Tibial nerve (tissue), 4 donors: ENCODE measurements around the gene DHFR2. TPM values are rescaled to one million over a fixed set of nuclear protein-coding genes. Genes with fewer than 3 reads are reported as not detected.
"Not testable (repeated sequence)": the region's sequence is repeated elsewhere in the genome, so short reads cannot be mapped to it uniquely, and the experiment has no call there.

ENCODE experiments used
- DNase-seq, 2 donors: peaks; one replicate each; pipeline ENCODE4 v3.0.0-alpha.2; 2019; ENCODE audit warnings: low spot score in 2 of 2
- H3K27ac ChIP-seq, 4 donors: fragments of 200-600 bp; sonication (generic) in 3 of 4; one replicate each; pipeline ENCODE4 v1.5.1; 2017 to 2019; ENCODE audit warnings: mild to moderate bottlenecking in 1 of 4
- H3K27me3 ChIP-seq, 2 donors: fragments of 200-600 bp; sonication (generic) in 1 of 2; one replicate each; pipeline versions ENCODE4 v1.5.1 to v1.6.0; 2017 to 2019
- H3K36me3 ChIP-seq, 3 donors: fragments of 200-600 bp; sonication (generic); one replicate each; pipeline ENCODE4 v1.5.1; 2018 to 2019
- H3K4me1 ChIP-seq, 4 donors: fragments of 200-600 bp; sonication (generic) in 3 of 4; one replicate each; pipeline ENCODE4 v1.5.1; 2017 to 2019
- H3K4me3 ChIP-seq, 4 donors: fragments of 200-600 bp; sonication (generic) in 3 of 4; one replicate each; pipeline ENCODE4 v1.5.1; 2017 to 2019; ENCODE audit warnings: mild to moderate bottlenecking in 1 of 4, moderate library complexity in 1 of 4
- H3K9me3 ChIP-seq, 4 donors: fragments of 200-600 bp; sonication (generic) in 3 of 4; one replicate each; pipeline ENCODE4 v1.5.1; 2017 to 2019
- CTCF ChIP-seq, 5 experiments: fragments of 200-600 bp in 3 of 5; fragments of 450-650 bp in 2 of 5; sonication (generic) in 3 of 5; IDR thresholded peaks; one replicate each; pipeline ENCODE4 v1.5.1; 2016 to 2019; ENCODE audit warnings: antibody characterized with exemption in 5 of 5, mild to moderate bottlenecking in 3 of 5, moderate library complexity in 2 of 5
- EP300 ChIP-seq, 2 donors: sonication (generic); formaldehyde crosslinking; IDR thresholded peaks; one replicate each; pipeline ENCODE4 v1.6.1; 2017; ENCODE audit warnings: antibody characterized with exemption in 2 of 2, mild to moderate bottlenecking in 1 of 2
- POLR2A ChIP-seq, 2 donors: fragments of 450-650 bp; IDR thresholded peaks; one replicate each; pipeline ENCODE4 v1.6.1; 2017; ENCODE audit warnings: antibody characterized with exemption in 2 of 2, mild to moderate bottlenecking in 2 of 2, moderate library complexity in 2 of 2
- WGBS, 2 donors: methylation state at CpG; one replicate each; pipeline ENCODE4 v1.1.5; 2018; 5-methylcytosine and 5-hydroxymethylcytosine counted together
- total RNA-seq, 4 donors: library from RNA; depleted of rRNA; stranded (reverse); fragments of >200 nt; gene quantifications; one replicate each; pipeline ENCODE4 v1.1.0, GENCODE V29; 2016

Gene DHFR2
- total RNA-seq, 4 donors from 2014 or later, result 3.9 to 8.5 (median 4.9) TPM

- Histone ChIP-seq H3K27ac (no peak overlapping the region), H3K27me3 (no peaks in the 10 kb centered on the region), H3K9me3 (peaks cover 0 to 2% (median 0%) of the 10 kb centered on the region in 4 donors), H3K4me1 (no peaks in the 10 kb centered on the region), H3K4me3 (no peak overlapping the region), H3K36me3 (peaks cover 0 to 26% (median 4%) of the 10 kb centered on the region in 3 donors)
- 91 to 96% methylated on average over 2 of the region's 2 CpGs for WGBS, 2 donors
- no peak for DNase-seq
- TF ChIP-seq EP300 (IDR thresholded peaks at IDR 0.05), result no peak
- TF ChIP-seq POLR2A (IDR thresholded peaks at IDR 0.05), result no peak
- TF ChIP-seq CTCF (IDR thresholded peaks at IDR 0.05), result no peak
These were observed 13.4 kb downstream of the DHFR2 start for GRCh38 chr3:94049267-94049666.

GRCh38 chr3:94046533-94046932 is 16.2 kb downstream of the DHFR2 start:
- Histone ChIP-seq H3K9me3 (peaks cover 0 to 7% (median 0%) of the 10 kb centered on the region in 4 donors), H3K27ac (no peak overlapping the region), H3K27me3 (no peaks in the 10 kb centered on the region), H3K4me1 (no peaks in the 10 kb centered on the region), H3K4me3 (no peak overlapping the region), H3K36me3 (peaks cover 0 to 33% (median 9%) of the 10 kb centered on the region in 3 donors)
- WGBS, 2 donors, result 94 to 96% methylated on average over 2 of the region's 2 CpGs
- TF ChIP-seq POLR2A (IDR thresholded peaks at IDR 0.05), result no peak
- no peak for DNase-seq

- not testable (repeated sequence) for H3K9me3 ChIP-seq, H3K27me3 ChIP-seq, H3K4me3 ChIP-seq, H3K4me1 ChIP-seq, DNase-seq, H3K27ac ChIP-seq
- 94 to 99% methylated on average over 35 to 47 of the region's 61 CpGs for WGBS, 2 donors
- H3K36me3 ChIP-seq, result peaks cover 0 to 29% (median 9%) of the 10 kb centered on the region in 3 donors
These were observed 18.4 kb downstream of the DHFR2 start for GRCh38 chr3:94044100-94044936.

- H3K4me1 ChIP-seq, result no peaks in the 10 kb centered on the region
- no peaks in the 10 kb centered on the region for H3K27me3 ChIP-seq
- no peak overlapping the region for H3K4me3 ChIP-seq
- H3K9me3 ChIP-seq, result peaks cover 0 to 7% (median 0%) of the 10 kb centered on the region in 4 donors
- H3K27ac ChIP-seq, result no peak overlapping the region
- TF ChIP-seq CTCF (IDR thresholded peaks at IDR 0.05) (no peak), POLR2A (IDR thresholded peaks at IDR 0.05) (no peak), EP300 (IDR thresholded peaks at IDR 0.05) (no peak)
- no peak for DNase-seq
- H3K36me3 ChIP-seq, result peaks cover 0 to 34% (median 9%) of the 10 kb centered on the region in 3 donors
- WGBS, 2 donors, result 81 to 84% methylated on average over 1 of the region's 1 CpG
These were observed 19.4 kb downstream of the DHFR2 start for GRCh38 chr3:94043285-94043684.

- Histone ChIP-seq H3K36me3 (peaks cover 0 to 10% (median 0%) of the 10 kb centered on the region in 3 donors), H3K27ac (no peak overlapping the region), H3K27me3 (no peaks in the 10 kb centered on the region), H3K9me3 (no peaks in the 10 kb centered on the region), H3K4me1 (no peaks in the 10 kb centered on the region), H3K4me3 (no peak overlapping the region)
- TF ChIP-seq POLR2A (IDR thresholded peaks at IDR 0.05) (no peak), EP300 (IDR thresholded peaks at IDR 0.05) (no peak), CTCF (IDR thresholded peaks at IDR 0.05) (peak; percentile 10 to 39 (median 17))
- no peak for DNase-seq
- 79 to 84% methylated on average over 3 of the region's 3 CpGs for WGBS, 2 donors
These were observed 25.7 kb downstream of the DHFR2 start for GRCh38 chr3:94036909-94037507.
